Common myeloid progenitor, CD34-positive (primary cell): ENCODE data around the gene ANAPC10.
A peak's percentile ranks its signal among the peaks of the same experiment; 100 is the strongest.
"Not testable (repeated sequence)": the region's sequence is repeated elsewhere in the genome, so short reads cannot be mapped to it uniquely, and the experiment has no call there.

Experiments used
- CTCF ChIA-PET: fragments of 350-600 bp; sonication (Branson Sonifier 250); formaldehyde crosslinking; loops from one replicate; lab custom pipeline; 2021; ENCODE audit warnings: antibody characterized with exemption; lab: Charles Lee
- POLR2A ChIA-PET: fragments of 350-600 bp; sonication (Branson Sonifier 250); formaldehyde crosslinking; loops from one replicate; lab custom pipeline; 2021; ENCODE audit warnings: antibody characterized with exemption; lab: Charles Lee
- DNase-seq, 3 donors: peaks; one replicate each; pipeline versions ENCODE4 v3.0.0 to v3.0.0-alpha.2; 2013
- H3K27ac ChIP-seq, 2 experiments: 1 replicate in 1 of 2; 2 replicates in 1 of 2; pipeline ENCODE4 v1.7.0; 2013; ENCODE audit warnings: inconsistent platforms in 2 of 2, low read length in 2 of 2, mild to moderate bottlenecking in 2 of 2, low read depth in 1 of 2, moderate library complexity in 1 of 2; ENCODE audit not compliant: severe bottlenecking in 2 of 2, insufficient read depth in 1 of 2, poor library complexity in 1 of 2
- H3K27me3 ChIP-seq, 5 experiments: replicated peaks in 2 of 5; 1 replicate in 3 of 5; 2 replicates in 2 of 5; pipeline versions ENCODE4 v1.6.1 to v1.7.0; 2013; ENCODE audit warnings: low read length in 4 of 5, mild to moderate bottlenecking in 2 of 5, moderate library complexity in 2 of 5, inconsistent platforms in 1 of 5; ENCODE audit not compliant: insufficient read depth in 5 of 5, control insufficient read depth in 4 of 5
- H3K36me3 ChIP-seq, 4 experiments: 1 replicate in 2 of 4; 2 replicates in 2 of 4; pipeline versions ENCODE4 v1.6.1 to v1.7.0; 2013; ENCODE audit warnings: low read length in 3 of 4, control low read depth in 1 of 4, mild to moderate bottlenecking in 1 of 4; ENCODE audit not compliant: control insufficient read depth in 4 of 4, insufficient read depth in 4 of 4
- H3K4me1 ChIP-seq, 4 experiments: 1 replicate in 3 of 4; 2 replicates in 1 of 4; pipeline versions ENCODE4 v1.6.1 to v1.7.1; 2013; ENCODE audit warnings: low read length in 3 of 4, mild to moderate bottlenecking in 3 of 4, control low read depth in 1 of 4, inconsistent platforms in 1 of 4, moderate library complexity in 1 of 4; ENCODE audit not compliant: control insufficient read depth in 4 of 4, insufficient read depth in 4 of 4; ENCODE audit errors: control extremely low read depth in 1 of 4
- H3K4me3 ChIP-seq, 7 experiments: 1 replicate in 4 of 7; 2 replicates in 3 of 7; pipeline versions ENCODE4 v1.5.1 to v1.7.0; 2013; ENCODE audit warnings: mild to moderate bottlenecking in 7 of 7, low read length in 6 of 7, moderate library complexity in 6 of 7, inconsistent platforms in 2 of 7, low read depth in 2 of 7, control low read depth in 1 of 7; ENCODE audit not compliant: insufficient read depth in 4 of 7, control insufficient read depth in 1 of 7; ENCODE audit errors: extremely low read depth in 1 of 7
- H3K9me3 ChIP-seq, 5 experiments: 1 replicate in 4 of 5; 2 replicates in 1 of 5; pipeline versions ENCODE4 v1.6.1 to v1.7.1; 2013; ENCODE audit warnings: low read length in 4 of 5, mild to moderate bottlenecking in 2 of 5, inconsistent platforms in 1 of 5, low read depth in 1 of 5, moderate library complexity in 1 of 5; ENCODE audit not compliant: control insufficient read depth in 4 of 5, insufficient read depth in 2 of 5; ENCODE audit errors: control extremely low read depth in 1 of 5
- WGBS: methylation state at CpG from one replicate; pipeline ENCODE4 v1.1.5; 2013; ENCODE audit not compliant: insufficient coverage; 5-methylcytosine and 5-hydroxymethylcytosine counted together

ANAPC10 gene

DNA sequence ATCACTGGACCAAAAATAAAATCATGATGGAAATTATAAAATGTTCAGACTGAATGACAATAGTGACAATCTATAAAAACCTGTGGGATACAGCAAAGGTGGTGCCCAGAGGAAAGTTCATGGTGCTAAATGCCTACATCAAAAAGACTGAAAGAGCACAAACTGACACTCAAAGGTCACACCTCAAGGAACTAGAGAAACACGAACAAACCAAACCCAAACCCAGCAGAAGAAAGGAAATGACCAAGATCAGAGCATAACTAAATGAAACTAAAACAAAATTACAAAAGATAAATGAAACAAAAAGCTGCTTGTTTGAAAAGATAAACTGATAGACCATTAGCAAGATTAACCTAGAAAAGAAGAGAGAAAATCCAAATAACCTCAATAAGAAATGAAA lies 78.7 kb downstream of the ANAPC10 start:
- Histone ChIP-seq H3K36me3 (peaks cover 0 to 9% (median under 1%) of the 10 kb centered on the region in 4 experiments), H3K4me3 (no peak overlapping the region), H3K27me3 (no peaks in the 10 kb centered on the region), H3K9me3 (peaks cover 6 to 35% (median 8%) of the 10 kb centered on the region in 5 experiments), H3K4me1 (peaks cover 0 to under 1% (median 0%) of the 10 kb centered on the region in 4 experiments), H3K27ac (no peak overlapping the region)
- DNase-seq, result no peak
- WGBS, result no CpG with 5 or more reads among the region's 1 CpG
- CTCF ChIA-PET, result no interaction called here
- POLR2A ChIA-PET, result no interaction called here

GRCh38 chr4:145014365-145014764 lies 83.6 kb downstream of the ANAPC10 start:
- no peak for DNase-seq
- Histone ChIP-seq H3K9me3 (peaks cover 0 to 7% (median 3%) of the 10 kb centered on the region in 5 experiments), H3K36me3 (peaks cover 0 to 2% (median 0%) of the 10 kb centered on the region in 4 experiments), H3K4me3 (no peak overlapping the region), H3K27me3 (no peaks in the 10 kb centered on the region), H3K4me1 (peaks cover 0 to 22% (median 13%) of the 10 kb centered on the region in 4 experiments), H3K27ac (no peak overlapping the region)
- 100% methylated on average over 2 of the region's 4 CpGs for WGBS
- ChIA-PET POLR2A (no interaction called here), CTCF (interaction anchor here (0.7 to 0.8 kb wide), 2 partner anchors 18 to 46 kb away, joined by 3 to 4 read pairs; no protein-coding TSS in a partner anchor)

DNA sequence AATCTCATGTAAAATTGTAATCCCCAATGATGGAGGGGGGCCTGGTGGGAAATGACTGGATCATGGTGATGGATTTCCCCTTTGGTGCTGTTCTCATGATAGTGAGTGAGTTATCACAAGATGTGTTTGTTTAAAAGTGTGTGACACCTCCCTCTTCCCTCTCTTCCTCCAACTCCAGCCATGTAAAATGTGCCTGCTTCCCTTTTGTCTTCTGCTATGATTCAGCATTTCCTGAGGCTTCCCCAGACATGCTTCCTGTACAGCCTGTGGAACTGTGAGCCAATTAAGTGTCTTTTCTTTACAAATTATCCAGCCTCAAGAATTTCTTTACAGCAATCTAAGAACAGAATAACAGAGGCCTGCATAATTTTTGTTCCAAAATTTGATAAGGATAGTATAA lies 85.2 kb downstream of the ANAPC10 start:
- Histone ChIP-seq H3K36me3 (peaks cover 0 to 2% (median 0%) of the 10 kb centered on the region in 4 experiments), H3K4me1 (peaks cover 0 to 22% (median 13%) of the 10 kb centered on the region in 4 experiments), H3K4me3 (no peak overlapping the region), H3K9me3 (peaks cover 0 to 7% (median 2%) of the 10 kb centered on the region in 5 experiments), H3K27ac (peak overlapping the region in 1 of 2 experiments; percentile 47), H3K27me3 (no peaks in the 10 kb centered on the region)
- POLR2A ChIA-PET, result no interaction called here
- CTCF ChIA-PET, result no interaction called here
- DNase-seq, result peak; percentile 19 to 83 (median 75)

DNA sequence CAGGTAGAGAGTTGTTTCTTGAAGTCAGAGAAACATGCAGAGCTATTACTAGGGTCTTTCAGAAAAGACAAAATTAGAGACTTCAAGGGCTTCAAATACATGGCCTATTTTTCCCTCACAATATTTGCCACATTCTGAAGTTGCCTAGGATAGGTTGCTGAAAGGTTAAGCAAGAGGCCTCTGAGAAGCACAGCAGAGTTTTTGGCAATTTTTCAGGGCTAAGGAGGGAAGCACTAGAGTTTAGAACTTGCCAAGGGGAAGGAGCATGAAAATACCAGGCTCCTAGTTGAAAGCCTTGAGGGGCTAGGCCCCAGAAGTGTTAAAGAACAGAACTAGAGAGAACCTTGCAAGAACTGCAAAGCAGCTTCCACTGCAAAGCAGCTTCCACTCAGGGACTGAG lies 86.4 kb downstream of the ANAPC10 start:
- POLR2A ChIA-PET, result no interaction called here
- Histone ChIP-seq H3K9me3 (peaks cover 0 to 7% (median 2%) of the 10 kb centered on the region in 5 experiments), H3K27me3 (no peaks in the 10 kb centered on the region), H3K27ac (no peak overlapping the region), H3K4me1 (peaks cover 0 to 22% (median 13%) of the 10 kb centered on the region in 4 experiments), H3K36me3 (peaks cover 0 to 2% (median 0%) of the 10 kb centered on the region in 4 experiments), H3K4me3 (no peak overlapping the region)
- CTCF ChIA-PET, result no interaction called here
- no peak for DNase-seq

GRCh38 chr4:145010315-145010714 lies 87.7 kb downstream of the ANAPC10 start:
- H3K4me3 ChIP-seq, POLR2A ChIA-PET, H3K27ac ChIP-seq, DNase-seq, H3K9me3 ChIP-seq, H3K36me3 ChIP-seq, CTCF ChIA-PET, H3K27me3 ChIP-seq: not testable (repeated sequence)
- WGBS, result 100% methylated on average over 1 of the region's 6 CpGs
- H3K4me1 ChIP-seq, result peaks cover 0 to 22% (median 13%) of the 10 kb centered on the region in 4 experiments

DNA sequence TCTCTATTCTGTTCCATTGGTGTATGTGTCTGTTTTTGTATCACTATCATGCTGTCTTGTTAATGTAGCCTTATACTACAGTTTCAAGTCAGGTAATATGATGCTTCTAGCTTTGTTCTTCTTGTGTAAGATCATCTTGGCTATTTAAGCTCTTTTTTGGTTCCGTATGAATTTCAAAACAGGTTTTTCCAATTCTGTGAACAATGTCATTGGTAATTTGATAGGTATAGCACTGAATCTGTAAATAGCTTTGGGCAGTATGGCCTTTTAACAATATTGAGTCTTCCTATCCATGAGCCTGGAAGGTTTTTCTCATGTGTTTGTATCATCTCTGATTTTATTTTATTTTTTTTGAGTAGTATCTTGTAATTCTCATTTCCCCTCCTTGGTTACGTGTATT lies 94.3 kb downstream of the ANAPC10 start:
- 100% methylated on average over 1 of the region's 2 CpGs for WGBS
- DNase-seq, result no peak
- CTCF ChIA-PET, result no interaction called here
- Histone ChIP-seq H3K4me3 (no peak overlapping the region), H3K27ac (no peak overlapping the region), H3K9me3 (peaks cover 0 to 6% (median 0%) of the 10 kb centered on the region in 5 experiments), H3K4me1 (no peaks in the 10 kb centered on the region), H3K27me3 (no peaks in the 10 kb centered on the region), H3K36me3 (peaks cover 0 to 2% (median 0%) of the 10 kb centered on the region in 4 experiments)
- POLR2A ChIA-PET, result no interaction called here

DNA sequence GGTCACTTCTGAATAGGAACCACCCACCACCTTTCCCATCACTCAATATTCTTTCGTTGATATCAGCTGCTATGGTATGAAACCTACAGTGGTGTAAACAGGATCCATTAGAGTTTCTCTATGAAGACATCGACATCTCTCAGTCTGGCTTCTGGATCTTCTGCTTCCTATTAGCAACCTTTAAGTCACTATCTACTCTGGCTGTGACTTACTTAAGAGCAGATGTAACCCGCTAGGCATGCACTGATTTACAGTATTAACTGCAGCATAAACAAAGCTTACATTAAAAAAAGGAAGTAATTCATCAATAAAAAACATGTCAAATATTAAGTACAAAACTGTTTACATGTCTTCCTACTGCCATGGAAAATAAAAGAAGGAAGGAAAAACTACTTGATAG lies 96.4 kb downstream of the ANAPC10 start:
- Histone ChIP-seq H3K27me3 (no peaks in the 10 kb centered on the region), H3K36me3 (peaks cover 0 to 2% (median 0%) of the 10 kb centered on the region in 4 experiments), H3K4me1 (no peaks in the 10 kb centered on the region), H3K9me3 (peaks cover 0 to 6% (median 2%) of the 10 kb centered on the region in 5 experiments), H3K27ac (no peak overlapping the region), H3K4me3 (no peak overlapping the region)
- DNase-seq, result peak in 1 of 3 donors; percentile 7
- ChIA-PET POLR2A (no interaction called here), CTCF (no interaction called here)
- 100% methylated on average over 2 of the region's 3 CpGs for WGBS
